Thoracic aorta (tissue), 2 donors: ENCODE results near the gene GABBR2. TPM values are rescaled to one million over a fixed set of nuclear protein-coding genes. Genes with fewer than 3 reads are reported as not detected.

Experiments
- ATAC-seq: fragments of 150-250 bp; one replicate; pipeline ENCODE4 v1.8.0; 2017; ENCODE audit warnings: low read depth; ENCODE audit not compliant: insufficient number of reproducible peaks, low FRiP score
- DNase-seq: peaks from one replicate; pipeline ENCODE4 v3.0.0-alpha.2; 2020; ENCODE audit warnings: low spot score
- H3K27ac ChIP-seq, 2 donors: fragments of 200-600 bp; sonication (generic); 1 replicate in 1 of 2; 2 replicates in 1 of 2; pipeline ENCODE4 v1.5.1; 2016; ENCODE audit warnings: mild to moderate bottlenecking in 2 of 2, moderate library complexity in 2 of 2
- H3K27me3 ChIP-seq: fragments of 200-600 bp; sonication (generic); replicated peaks from 2 replicates; pipeline ENCODE4 v1.6.0; 2016; ENCODE audit warnings: mild to moderate bottlenecking; ENCODE audit not compliant: insufficient read depth
- H3K36me3 ChIP-seq: fragments of 200-600 bp; sonication (generic); one replicate; pipeline ENCODE4 v1.5.1; 2016
- H3K4me1 ChIP-seq, 2 donors: fragments of 200-600 bp; sonication (generic); 1 replicate in 1 of 2; 2 replicates in 1 of 2; pipeline versions ENCODE4 v1.5.1 to v1.6.0; 2016; ENCODE audit warnings: low read depth in 2 of 2, mild to moderate bottlenecking in 1 of 2; ENCODE audit not compliant: control insufficient read depth in 1 of 2
- H3K4me3 ChIP-seq: fragments of 200-600 bp; sonication (generic); 2 replicates; pipeline ENCODE4 v1.5.1; 2016; ENCODE audit warnings: mild to moderate bottlenecking
- H3K9me3 ChIP-seq: fragments of 200-600 bp; sonication (generic); 2 replicates; pipeline ENCODE4 v1.5.1; 2016
- total RNA-seq, 2 donors: library from RNA; depleted of rRNA; stranded (reverse); fragments of >200 nt; gene quantifications; one replicate each; pipeline versions ENCODE4 v1.1.0 to v1.2.3, GENCODE V29; 2016
- TF ChIP-seq, protein P1 (sequence below): fragments of 200-600 bp; sonication (generic); IDR thresholded peaks from one replicate; pipeline ENCODE4 v1.5.1; 2019; ENCODE audit warnings: antibody characterized with exemption

Gene GABBR2
- total RNA-seq, 2 donors from 2014 or later = not detected

DNA sequence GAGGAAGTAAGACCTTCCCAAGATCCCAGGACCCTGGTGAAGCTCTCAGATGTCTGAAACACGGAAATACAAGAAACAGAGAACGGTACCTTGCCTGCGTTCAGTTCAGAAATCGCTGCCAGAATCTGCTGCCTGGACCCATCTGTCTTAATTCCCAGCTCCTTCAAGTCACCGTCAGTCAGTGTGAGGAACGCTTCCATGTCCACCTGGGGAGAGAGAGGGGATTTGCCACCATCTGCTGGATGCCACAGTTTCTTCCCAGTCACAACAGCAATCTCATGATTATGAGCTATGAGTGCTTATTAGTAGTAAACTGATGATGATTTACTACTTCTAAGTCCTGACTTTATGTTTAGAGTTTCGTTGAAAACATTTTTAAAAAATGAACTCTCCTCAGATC, 36.7 kb upstream of the GABBR2 start:
- Histone ChIP-seq H3K4me1 (no peaks in the 10 kb centered on the region), H3K27me3 (no peaks in the 10 kb centered on the region), H3K27ac (no peak overlapping the region), H3K9me3 (no peaks in the 10 kb centered on the region), H3K4me3 (no peak overlapping the region), H3K36me3 (peaks cover 24% of the 10 kb centered on the region)
- TF ChIP-seq, protein P1, sequence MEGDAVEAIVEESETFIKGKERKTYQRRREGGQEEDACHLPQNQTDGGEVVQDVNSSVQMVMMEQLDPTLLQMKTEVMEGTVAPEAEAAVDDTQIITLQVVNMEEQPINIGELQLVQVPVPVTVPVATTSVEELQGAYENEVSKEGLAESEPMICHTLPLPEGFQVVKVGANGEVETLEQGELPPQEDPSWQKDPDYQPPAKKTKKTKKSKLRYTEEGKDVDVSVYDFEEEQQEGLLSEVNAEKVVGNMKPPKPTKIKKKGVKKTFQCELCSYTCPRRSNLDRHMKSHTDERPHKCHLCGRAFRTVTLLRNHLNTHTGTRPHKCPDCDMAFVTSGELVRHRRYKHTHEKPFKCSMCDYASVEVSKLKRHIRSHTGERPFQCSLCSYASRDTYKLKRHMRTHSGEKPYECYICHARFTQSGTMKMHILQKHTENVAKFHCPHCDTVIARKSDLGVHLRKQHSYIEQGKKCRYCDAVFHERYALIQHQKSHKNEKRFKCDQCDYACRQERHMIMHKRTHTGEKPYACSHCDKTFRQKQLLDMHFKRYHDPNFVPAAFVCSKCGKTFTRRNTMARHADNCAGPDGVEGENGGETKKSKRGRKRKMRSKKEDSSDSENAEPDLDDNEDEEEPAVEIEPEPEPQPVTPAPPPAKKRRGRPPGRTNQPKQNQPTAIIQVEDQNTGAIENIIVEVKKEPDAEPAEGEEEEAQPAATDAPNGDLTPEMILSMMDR = no peak
- ATAC-seq (no peak), DNase-seq (no peak)

DNA sequence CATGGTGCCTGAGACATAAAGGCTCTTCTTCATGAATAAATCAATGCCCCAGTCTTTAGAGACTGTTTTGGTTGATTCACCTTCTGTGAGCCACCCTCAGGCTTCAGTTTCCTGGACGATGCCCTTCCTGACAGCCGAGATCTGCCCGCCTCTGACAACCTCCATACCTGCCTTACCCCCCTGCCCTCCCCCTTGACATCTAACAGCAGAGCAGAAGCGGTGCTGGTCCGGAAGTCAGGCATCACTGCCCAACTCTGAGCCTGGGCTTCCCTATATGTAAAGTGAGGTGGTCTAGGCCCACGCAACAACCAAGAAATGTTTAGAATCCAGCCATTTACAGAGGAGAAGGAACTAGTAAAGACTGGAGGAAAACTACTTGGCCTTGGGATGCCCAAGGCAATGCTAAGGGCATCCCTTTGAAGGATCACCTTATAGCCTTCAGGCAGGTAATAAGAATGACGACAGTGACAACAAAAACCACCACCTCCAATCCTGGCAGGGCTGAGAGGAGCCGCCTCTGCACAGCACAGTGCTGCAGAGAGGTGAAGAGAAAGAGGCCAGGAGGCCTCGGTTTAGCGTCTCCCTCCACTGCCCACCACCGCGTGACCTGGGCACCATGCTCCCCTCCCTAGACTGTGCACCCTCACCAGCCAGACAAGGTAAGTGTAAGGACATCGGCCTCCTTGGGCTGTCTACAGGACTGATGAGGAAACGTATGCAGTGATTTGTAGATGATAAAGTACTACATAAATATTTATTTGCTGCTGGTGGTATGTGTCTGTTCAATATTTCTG, 35.3 kb upstream of the GABBR2 start:
- Histone ChIP-seq H3K27ac (no peak overlapping the region), H3K27me3 (no peaks in the 10 kb centered on the region), H3K4me1 (no peaks in the 10 kb centered on the region), H3K9me3 (no peaks in the 10 kb centered on the region), H3K4me3 (no peak overlapping the region), H3K36me3 (peaks cover 21% of the 10 kb centered on the region)
- ATAC-seq (no peak), DNase-seq (no peak)
- TF ChIP-seq, protein P1 = no peak

DNA sequence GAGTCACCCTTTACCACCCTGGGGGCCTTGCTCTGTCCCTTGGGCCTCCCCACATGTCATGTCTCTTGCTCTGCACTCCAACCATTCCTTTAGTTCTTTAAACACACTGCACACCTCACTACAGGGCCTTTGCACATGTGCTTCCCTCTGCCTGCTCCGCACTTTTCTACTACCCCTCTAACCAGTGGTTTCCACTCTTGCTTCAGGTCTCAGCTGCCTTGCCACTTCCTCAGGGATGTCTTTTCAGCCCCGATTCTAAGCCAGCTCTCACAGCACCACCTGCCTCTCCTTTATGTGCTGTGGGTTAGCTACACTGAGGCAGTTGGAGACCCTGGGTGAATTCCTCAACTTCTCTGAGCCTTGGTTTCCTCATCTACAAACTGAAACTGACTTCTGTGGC, 34.6 kb upstream of the GABBR2 start:
- Histone ChIP-seq H3K9me3 (no peaks in the 10 kb centered on the region), H3K27me3 (no peaks in the 10 kb centered on the region), H3K4me3 (no peak overlapping the region), H3K4me1 (no peaks in the 10 kb centered on the region), H3K36me3 (peaks cover 21% of the 10 kb centered on the region), H3K27ac (no peak overlapping the region)
- DNase-seq = no peak
- ATAC-seq = no peak
- TF ChIP-seq, protein P1 = no peak

DNA sequence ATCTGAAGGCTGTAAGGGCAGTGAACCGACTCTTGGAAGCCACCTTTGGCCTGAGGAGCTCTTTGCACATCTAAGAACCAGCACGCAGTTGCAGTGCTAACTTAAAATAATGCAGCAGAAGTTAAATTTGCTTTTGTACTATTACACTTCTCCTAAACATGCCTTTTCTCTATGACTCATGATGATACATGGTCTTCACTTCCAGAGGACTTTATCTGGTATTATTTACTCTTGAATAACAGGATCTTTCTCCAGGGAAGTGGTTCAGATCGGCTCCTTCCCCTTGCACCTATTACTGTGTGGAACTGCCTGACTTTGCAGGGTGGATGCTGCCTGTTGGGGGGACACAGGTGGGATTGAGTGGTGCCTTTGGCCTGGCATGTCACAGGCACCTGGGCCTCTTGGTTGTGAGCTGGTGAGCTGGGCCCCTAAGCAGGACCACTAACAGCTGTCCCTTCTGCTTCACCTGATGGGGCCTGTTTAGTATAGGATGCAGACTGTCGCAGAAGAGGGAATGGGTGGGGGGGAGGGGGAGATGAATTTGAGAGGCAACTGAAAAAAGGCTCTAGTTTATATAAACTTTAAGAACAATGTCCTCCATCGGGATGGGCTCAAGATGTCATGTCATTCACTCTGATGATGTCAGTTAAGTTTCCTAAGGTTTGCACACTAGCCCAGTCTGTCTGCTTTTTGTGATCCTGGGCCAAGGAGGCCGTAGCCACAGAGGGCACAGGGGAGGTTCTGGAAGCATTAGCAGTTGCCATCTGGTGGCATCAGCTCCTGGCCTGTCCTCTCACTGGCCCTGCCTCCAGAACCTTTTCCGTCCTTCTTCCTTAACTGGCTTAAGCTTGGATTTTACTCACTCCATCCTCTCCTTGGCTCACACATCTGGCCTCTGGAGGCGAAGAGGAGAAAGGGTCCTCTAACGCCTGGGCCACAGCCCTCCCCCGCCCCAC, 33.9 kb upstream of the GABBR2 start:
- Histone ChIP-seq H3K27me3 (no peaks in the 10 kb centered on the region), H3K36me3 (peaks cover 21% of the 10 kb centered on the region), H3K4me3 (no peak overlapping the region), H3K9me3 (no peaks in the 10 kb centered on the region), H3K4me1 (no peaks in the 10 kb centered on the region), H3K27ac (no peak overlapping the region)
- ATAC-seq = no peak
- no peak for DNase-seq
- TF ChIP-seq, protein P1 = no peak

DNA sequence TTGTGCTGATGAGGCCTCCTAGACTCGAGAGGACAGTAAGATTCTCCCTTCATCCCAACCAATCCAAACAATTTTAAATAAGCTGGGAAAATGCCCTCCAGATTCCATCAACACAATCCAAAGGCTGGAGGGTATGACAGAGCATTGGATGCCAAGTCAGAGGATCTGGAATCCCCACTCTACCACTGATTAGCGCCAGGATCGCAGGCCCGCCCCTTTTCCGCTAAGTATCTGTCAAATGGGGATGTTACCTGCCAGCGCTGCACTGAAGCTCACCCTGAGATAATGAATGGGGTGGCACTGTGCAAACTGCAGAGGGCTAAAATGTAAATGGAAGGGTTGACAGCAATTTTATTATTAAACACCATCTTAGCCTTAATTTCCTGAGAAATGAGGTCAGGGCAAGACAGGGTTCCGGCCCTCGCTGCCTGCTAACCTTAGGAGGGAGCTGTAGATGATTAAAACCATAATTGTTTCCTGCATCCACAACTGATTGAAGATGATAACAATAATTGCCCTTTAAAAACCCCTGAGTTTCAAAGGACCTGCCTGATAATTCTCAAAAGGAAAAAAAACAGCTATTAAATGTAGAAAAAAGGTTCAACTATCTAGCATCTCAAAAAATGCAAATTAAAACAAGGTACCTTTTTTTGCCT, 31.6 kb upstream of the GABBR2 start:
- peaks cover 21% of the 10 kb centered on the region for H3K36me3 ChIP-seq
- DNase-seq = no peak
- no peaks in the 10 kb centered on the region for H3K9me3 ChIP-seq
- no peak for ATAC-seq
- no peak overlapping the region for H3K27ac ChIP-seq
- no peak overlapping the region for H3K4me3 ChIP-seq
- no peaks in the 10 kb centered on the region for H3K4me1 ChIP-seq
- no peaks in the 10 kb centered on the region for H3K27me3 ChIP-seq
- TF ChIP-seq, protein P1 = no peak
